Activated CD4-positive, alpha-beta T cell treated with anti-CD3 and anti-CD28 coated beads, Interleukin-2, Interleukin-4, amounts not matched to agents 100 ng/mL and 50 ng/mL, durations not matched to agents 16 hours and 8 hours (primary cell): Measurements from ENCODE around the gene BEGAIN.

Experiments
- DNase-seq: peaks from one replicate; pipeline ENCODE4 v3.0.0-alpha.2; 2020; ENCODE audit warnings: low spot score

Gene BEGAIN

GRCh38 chr14:100587086-100587762 lies at the start of gene BEGAIN:
Gene BEGAIN (minus strand): TSS chr14:100587417. CDS start chr14:100587290, 127 bp downstream.
- peak; percentile 9 for DNase-seq

GRCh38 chr14:100636559-100636958 lies 49.3 kb upstream of the BEGAIN start:
- no peak for DNase-seq

- no peak for DNase-seq
Observed at GRCh38 chr14:100634026-100634425, 46.8 kb upstream of the BEGAIN start.

GRCh38 chr14:100633406-100633805 lies 46.2 kb upstream of the BEGAIN start:
- DNase-seq: no peak

GRCh38 chr14:100629696-100630095 lies 42.5 kb upstream of the BEGAIN start:
- DNase-seq: no peak

GRCh38 chr14:100629098-100629497 lies 41.9 kb upstream of the BEGAIN start:
- no peak for DNase-seq

GRCh38 chr14:100628225-100628624 lies 41.0 kb upstream of the BEGAIN start:
- DNase-seq: no peak

GRCh38 chr14:100626614-100627013 lies 39.4 kb upstream of the BEGAIN start:
- DNase-seq: no peak

GRCh38 chr14:100623961-100624360 lies 36.7 kb upstream of the BEGAIN start:
- no peak for DNase-seq

GRCh38 chr14:100623557-100623956 lies 36.3 kb upstream of the BEGAIN start:
- no peak for DNase-seq

GRCh38 chr14:100622708-100623485 lies 35.7 kb upstream of the BEGAIN start:
- no peak for DNase-seq

GRCh38 chr14:100622224-100622623 lies 35.0 kb upstream of the BEGAIN start:
- no peak for DNase-seq

GRCh38 chr14:100621806-100622205 lies 34.6 kb upstream of the BEGAIN start:
- DNase-seq: no peak

GRCh38 chr14:100620255-100621100 lies 33.3 kb upstream of the BEGAIN start:
- no peak for DNase-seq

GRCh38 chr14:100619396-100620254 lies 32.4 kb upstream of the BEGAIN start:
- DNase-seq: no peak

- no peak for DNase-seq
Observed at GRCh38 chr14:100618763-100619320, 31.6 kb upstream of the BEGAIN start.

GRCh38 chr14:100618318-100618693 lies 31.1 kb upstream of the BEGAIN start:
- DNase-seq: no peak

- DNase-seq: no peak
Observed at GRCh38 chr14:100617410-100618317, 30.4 kb upstream of the BEGAIN start.

GRCh38 chr14:100616854-100617409 lies 29.7 kb upstream of the BEGAIN start:
- DNase-seq: no peak
